BLaER1 treated with 17β-estradiol and CSF1 and Interleukin-3, amounts not matched to agents 10 nM and 100 nM (cell line): ENCODE measurements around the gene ADGRE1.
A peak's percentile ranks its signal among the peaks of the same experiment; 100 is the strongest.
"Not testable (repeated sequence)": the region's sequence is repeated elsewhere in the genome, so short reads cannot be mapped to it uniquely, and the experiment has no call there.

Source experiments
- H3K27ac ChIP-seq, 11 experiments: shearing (Covaris generic); formaldehyde crosslinking; 2 replicates each; pipeline ENCODE4 v1.8.1; 2022
- H3K27me3 ChIP-seq, 11 experiments: shearing (Covaris generic); formaldehyde crosslinking; 2 replicates each; pipeline ENCODE4 v1.8.1; 2022
- H3K36me3 ChIP-seq, 11 experiments: shearing (Covaris generic); formaldehyde crosslinking; 2 replicates each; pipeline ENCODE4 v1.8.1; 2022
- H3K4me1 ChIP-seq, 10 experiments: shearing (Covaris generic); formaldehyde crosslinking; 2 replicates each; pipeline ENCODE4 v1.8.1; 2022
- H3K4me2 ChIP-seq, 11 experiments: shearing (Covaris generic); formaldehyde crosslinking; 2 replicates each; pipeline ENCODE4 v1.8.1; 2022
- H3K4me3 ChIP-seq, 10 experiments: shearing (Covaris generic); formaldehyde crosslinking; 2 replicates each; pipeline ENCODE4 v1.8.1; 2022
- H3K9ac ChIP-seq, 11 experiments: shearing (Covaris generic); formaldehyde crosslinking; 2 replicates each; pipeline ENCODE4 v1.8.1; 2022
- H3K9me3 ChIP-seq, 11 experiments: shearing (Covaris generic); formaldehyde crosslinking; replicated peaks in 1 of 11; 2 replicates each; pipeline ENCODE4 v1.8.1; 2022
- H4K20me1 ChIP-seq, 11 experiments: shearing (Covaris generic); formaldehyde crosslinking; 2 replicates each; pipeline ENCODE4 v1.8.1; 2022
- Cebpa-rat ChIP-seq, 11 experiments: shearing (Covaris generic); IDR thresholded peaks; 2 replicates each; pipeline ENCODE4 v1.8.1; 2022

Gene ADGRE1

DNA sequence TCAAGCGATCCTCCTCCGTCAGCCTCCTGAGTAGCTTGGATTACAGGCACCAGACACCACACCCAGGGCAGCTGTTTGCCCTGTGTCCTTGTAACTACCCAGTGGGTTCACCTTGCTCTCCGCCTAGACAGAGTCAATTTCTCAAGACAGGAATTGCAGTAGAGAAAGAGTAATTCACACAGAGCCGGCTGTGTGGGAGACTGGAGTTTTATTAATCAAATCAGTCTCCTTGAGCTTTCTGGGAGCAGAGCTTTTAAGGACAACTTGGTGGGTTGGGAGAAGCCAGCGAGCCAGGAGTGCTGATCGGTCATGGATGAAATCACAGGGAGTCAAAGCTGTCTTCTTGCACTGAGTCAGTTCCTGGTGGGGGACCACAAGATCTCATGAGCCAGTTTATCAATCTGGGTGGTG lies 20.6 kb upstream of the ADGRE1 start:
- Histone ChIP-seq H3K9me3 (peaks cover 0 to 7% (median under 1%) of the 10 kb centered on the region in 11 experiments; a peak in 5 of 22 replicates), H3K9ac (peak overlapping the region in 5 of 11 experiments; percentile 4 to 28 (median 10); a peak in 4 of 22 replicates), H3K4me1 (peaks cover 34 to 67% (median 45%) of the 10 kb centered on the region in 10 experiments), H3K4me3 (no peak overlapping the region), H3K4me2 (peak overlapping the region; percentile 37 to 90 (median 61)), H3K36me3 (no peaks in the 10 kb centered on the region; a peak in 1 of 22 replicates), H4K20me1 (peaks cover 0 to 3% (median 0%) of the 10 kb centered on the region in 11 experiments; a peak in 1 of 22 replicates), H3K27me3 (no peaks in the 10 kb centered on the region), H3K27ac (peak overlapping the region in 7 of 11 experiments; percentile 3 to 64 (median 28); a peak in 10 of 22 replicates)
- no peak for TF ChIP-seq Cebpa-rat (IDR thresholded peaks at IDR 0.05)

GRCh38 chr19:6868351-6868750 lies 19.0 kb upstream of the ADGRE1 start:
- Histone ChIP-seq H3K4me2 (peak overlapping the region; percentile 22 to 90 (median 61); a peak in 20 of 22 replicates), H3K9ac (peak overlapping the region in 4 of 11 experiments; percentile 6 to 52 (median 32); a peak in 5 of 22 replicates), H4K20me1 (no peaks in the 10 kb centered on the region), H3K9me3 (peaks cover 0 to 16% (median 5%) of the 10 kb centered on the region in 11 experiments; a peak in 7 of 22 replicates), H3K4me1 (peaks cover 33 to 67% (median 43%) of the 10 kb centered on the region in 10 experiments), H3K27me3 (no peaks in the 10 kb centered on the region), H3K36me3 (no peaks in the 10 kb centered on the region; a peak in 1 of 22 replicates), H3K4me3 (no peak overlapping the region), H3K27ac (peak overlapping the region in 7 of 11 experiments; percentile 5 to 64 (median 57); a peak in 11 of 22 replicates)
- TF ChIP-seq Cebpa-rat (IDR thresholded peaks at IDR 0.05), result 0 out of 22 replicates have a peak, but pooled peaks of 1 of the 11 experiments have one; percentile 34

DNA sequence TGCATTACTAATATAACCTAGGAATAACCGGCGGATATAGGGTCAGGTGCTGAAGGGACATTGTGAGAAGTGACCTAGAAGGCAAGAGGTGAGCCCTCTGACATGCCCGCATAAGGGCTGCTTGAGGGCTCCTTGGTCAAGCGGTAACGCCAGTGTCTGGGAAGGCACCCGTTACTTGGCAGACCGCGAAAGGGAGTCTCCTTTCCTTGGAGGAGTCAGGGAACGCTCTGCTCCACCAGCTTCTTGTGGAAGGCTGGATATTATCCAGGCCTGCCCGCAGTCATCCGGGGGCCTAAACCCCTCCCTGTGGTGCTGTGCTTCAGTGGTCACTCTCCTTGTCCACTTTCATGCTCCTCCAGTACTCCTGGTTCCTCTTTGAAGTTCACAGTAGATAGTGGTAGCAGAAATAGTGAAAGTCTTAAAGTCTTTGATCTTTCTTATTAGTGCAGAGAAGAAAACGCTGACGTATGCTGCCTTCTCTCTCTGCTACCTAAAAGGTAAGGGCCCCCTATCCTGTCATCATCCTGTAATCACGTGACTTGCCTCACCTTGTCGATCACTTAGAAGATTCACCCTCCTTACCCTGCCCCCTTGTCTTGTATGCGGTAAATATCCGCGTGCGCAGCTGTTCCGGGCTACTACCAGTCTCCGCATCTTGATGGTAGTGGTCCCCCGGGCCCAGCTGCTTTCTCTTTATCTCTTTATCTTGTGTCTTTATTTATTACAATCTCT lies 18.1 kb upstream of the ADGRE1 start:
- not testable (repeated sequence) for H4K20me1 ChIP-seq, H3K27me3 ChIP-seq, H3K4me3 ChIP-seq, H3K36me3 ChIP-seq
- Histone ChIP-seq H3K4me2 (peak overlapping the region in 6 of 11 experiments; percentile 61 to 90 (median 82); a peak in 10 of 22 replicates), H3K4me1 (peaks cover 27 to 60% (median 37%) of the 10 kb centered on the region in 10 experiments), H3K9ac (peak overlapping the region in 3 of 11 experiments; percentile 6 to 52 (median 39); a peak in 2 of 22 replicates), H3K27ac (peak overlapping the region in 4 of 11 experiments; percentile 51 to 64 (median 62); a peak in 7 of 22 replicates), H3K9me3 (peaks cover 0 to 19% (median 5%) of the 10 kb centered on the region in 11 experiments; a peak in 7 of 22 replicates)

DNA sequence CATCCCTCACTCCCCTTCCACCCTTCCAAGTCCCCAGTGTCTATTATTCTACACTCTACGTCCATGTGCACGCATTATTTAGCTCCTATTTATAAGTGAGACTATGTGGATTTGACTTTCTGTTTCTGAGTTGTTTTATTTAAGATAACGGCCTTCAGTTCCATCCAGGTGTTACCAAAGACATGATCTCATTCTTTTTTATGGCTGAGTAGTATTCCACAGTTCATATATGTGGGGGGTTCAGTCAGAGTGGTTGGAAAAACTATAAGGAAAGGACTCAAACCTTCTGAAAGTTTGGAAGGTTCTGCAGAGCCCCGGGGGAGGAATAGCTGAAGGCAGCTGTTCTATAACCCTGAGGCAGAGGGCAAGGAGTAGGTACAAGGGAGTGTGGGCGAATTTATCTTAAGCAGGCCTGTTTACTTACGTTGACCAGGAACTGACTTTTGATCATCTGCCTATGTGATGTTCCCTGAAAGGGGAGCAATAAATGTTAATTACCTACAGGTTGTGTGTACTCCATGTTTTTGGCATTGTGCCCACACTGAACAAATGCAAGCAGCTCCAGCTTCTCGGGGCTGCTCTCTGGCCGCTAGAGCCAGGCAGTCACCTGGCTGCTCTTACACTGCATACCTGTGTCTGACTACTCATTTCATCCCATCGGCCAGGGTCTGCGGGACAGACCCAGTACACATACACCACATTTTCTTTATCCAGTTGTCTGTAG lies 13.5 kb upstream of the ADGRE1 start:
- H3K4me3 ChIP-seq, result no peak overlapping the region
- no peak overlapping the region for H3K4me2 ChIP-seq
- peaks cover 0 to 19% (median 7%) of the 10 kb centered on the region in 11 experiments; a peak in 8 of 22 replicates for H3K9me3 ChIP-seq
- TF ChIP-seq Cebpa-rat (IDR thresholded peaks at IDR 0.05), result no peak
- H3K36me3 ChIP-seq, result no peaks in the 10 kb centered on the region; a peak in 1 of 22 replicates
- peaks cover 7 to 50% (median 26%) of the 10 kb centered on the region in 10 experiments for H3K4me1 ChIP-seq
- H4K20me1 ChIP-seq, result no peaks in the 10 kb centered on the region
- H3K27me3 ChIP-seq, result no peaks in the 10 kb centered on the region
- no peak overlapping the region for H3K9ac ChIP-seq
- H3K27ac ChIP-seq, result no peak overlapping the region

DNA sequence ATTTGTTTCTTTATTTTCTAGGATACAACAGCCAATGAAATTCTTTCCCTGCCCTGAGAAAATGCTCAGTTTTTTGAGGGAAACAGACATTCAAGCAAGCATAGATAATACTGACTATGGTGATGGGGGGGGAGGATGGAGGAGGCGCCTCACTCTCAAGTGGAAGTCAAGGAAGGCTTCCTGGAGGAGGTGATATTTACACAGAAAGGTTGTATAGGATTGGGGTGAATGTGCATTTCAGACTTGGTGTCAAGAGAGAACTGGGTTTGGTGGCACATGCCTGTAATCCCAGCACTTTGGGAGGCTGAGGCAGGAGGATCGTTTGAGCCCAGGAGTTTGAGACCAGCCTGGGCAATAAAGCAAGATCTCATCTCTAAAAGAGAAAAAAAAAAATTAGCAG lies 12.2 kb upstream of the ADGRE1 start:
- no peaks in the 10 kb centered on the region; a peak in 1 of 22 replicates for H3K36me3 ChIP-seq
- TF ChIP-seq Cebpa-rat (IDR thresholded peaks at IDR 0.05), result no peak
- no peaks in the 10 kb centered on the region for H3K27me3 ChIP-seq
- peak overlapping the region in 2 of 11 experiments; percentile 76 to 79; a peak in 3 of 22 replicates for H3K4me2 ChIP-seq
- no peaks in the 10 kb centered on the region for H4K20me1 ChIP-seq
- H3K4me1 ChIP-seq, result peaks cover 7 to 39% (median 21%) of the 10 kb centered on the region in 10 experiments
- no peak overlapping the region for H3K9ac ChIP-seq
- no peak overlapping the region for H3K27ac ChIP-seq
- H3K4me3 ChIP-seq, result no peak overlapping the region
- H3K9me3 ChIP-seq, result peaks cover 0 to 23% (median 12%) of the 10 kb centered on the region in 11 experiments; a peak in 11 of 22 replicates

GRCh38 chr19:6876748-6877147 lies 10.6 kb upstream of the ADGRE1 start:
- TF ChIP-seq Cebpa-rat (IDR thresholded peaks at IDR 0.05), result no peak
- peak overlapping the region in 6 of 11 experiments; percentile 25 to 63 (median 52); a peak in 8 of 22 replicates for H3K27ac ChIP-seq
- H4K20me1 ChIP-seq, result no peaks in the 10 kb centered on the region
- no peaks in the 10 kb centered on the region for H3K27me3 ChIP-seq
- H3K4me3 ChIP-seq, result no peak overlapping the region
- peak overlapping the region in 3 of 11 experiments; percentile 1 to 32 (median 10); a peak in 2 of 22 replicates for H3K9ac ChIP-seq
- H3K4me1 ChIP-seq, result peaks cover 7 to 39% (median 21%) of the 10 kb centered on the region in 10 experiments
- H3K36me3 ChIP-seq, result no peaks in the 10 kb centered on the region; a peak in 1 of 22 replicates
- H3K9me3 ChIP-seq, result peaks cover 0 to 18% (median 8%) of the 10 kb centered on the region in 11 experiments; a peak in 10 of 22 replicates
- peak overlapping the region; percentile 51 to 84 (median 73) for H3K4me2 ChIP-seq

- Histone ChIP-seq H3K27ac (no peak overlapping the region), H3K4me3 (no peak overlapping the region), H4K20me1 (no peaks in the 10 kb centered on the region), H3K4me2 (peak overlapping the region in 3 of 11 experiments; percentile 73 to 79 (median 76); a peak in 5 of 22 replicates), H3K4me1 (peaks cover 7 to 39% (median 21%) of the 10 kb centered on the region in 10 experiments), H3K27me3 (no peaks in the 10 kb centered on the region), H3K36me3 (no peaks in the 10 kb centered on the region), H3K9ac (no peak overlapping the region), H3K9me3 (peaks cover 0 to 18% (median 4%) of the 10 kb centered on the region in 11 experiments; a peak in 6 of 22 replicates)
- no peak for TF ChIP-seq Cebpa-rat (IDR thresholded peaks at IDR 0.05)
These were observed 9.6 kb upstream of the ADGRE1 start for GRCh38 chr19:6877766-6878165.

GRCh38 chr19:6886277-6886897 lies 992 bp upstream of the ADGRE1 start:
- Histone ChIP-seq H3K27ac (peak overlapping the region in 3 of 11 experiments; percentile 11 to 56 (median 54); a peak in 5 of 22 replicates), H3K36me3 (peaks cover 0 to 9% (median 0%) of the 10 kb centered on the region in 11 experiments; a peak in 1 of 22 replicates), H3K9me3 (peaks cover 10 to 29% (median 17%) of the 10 kb centered on the region in 11 experiments; a peak in 20 of 22 replicates), H3K27me3 (no peaks in the 10 kb centered on the region), H3K4me2 (peak overlapping the region in 9 of 11 experiments; percentile 1 to 77 (median 34); a peak in 14 of 22 replicates), H4K20me1 (no peaks in the 10 kb centered on the region), H3K9ac (no peak overlapping the region), H3K4me3 (no peak overlapping the region), H3K4me1 (peaks cover 5 to 45% (median 15%) of the 10 kb centered on the region in 10 experiments; a peak in 17 of 20 replicates)
- TF ChIP-seq Cebpa-rat (IDR thresholded peaks at IDR 0.05), result no peak
